ENCODE data around the gene IGF1R. TPM values are rescaled to one million over a fixed set of nuclear protein-coding genes. Genes with fewer than 3 reads are reported as not detected.

The IGF1R gene
- total and polyA plus RNA-seq, 2 donors (not counting 3 experiments of a cell fraction or from before 2014, with no cell fraction given) = 16.1 to 59.1 TPM

DNA sequence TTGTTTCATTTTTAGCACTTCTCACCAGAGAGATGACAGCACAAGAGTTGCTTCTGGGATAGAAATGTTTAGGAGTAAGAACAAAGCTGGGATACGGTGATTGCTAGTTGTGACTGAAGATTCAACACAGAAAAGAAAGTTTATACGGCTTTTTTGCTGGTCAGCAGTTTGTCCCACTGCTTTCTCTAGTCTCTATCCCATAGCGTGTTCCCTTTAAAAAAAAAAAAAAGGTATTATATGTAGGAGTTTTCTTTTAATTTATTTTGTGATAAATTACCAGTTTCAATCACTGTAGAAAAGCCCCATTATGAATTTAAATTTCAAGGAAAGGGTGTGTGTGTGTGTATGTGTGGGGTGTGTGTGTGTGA is 311.3 kb downstream of the IGF1R start:
- no peak overlapping the region for H3K9ac ChIP-seq (replicated peaks; ENCODE audit: extremely low read depth, insufficient read depth, low read length)
- no peak overlapping the region for H2AFZ ChIP-seq (ENCODE audit: low read depth, low read length)
- no peaks in the 10 kb centered on the region for H3K79me2 ChIP-seq (ENCODE audit: control insufficient read depth, insufficient read depth, low read length)
- no peak overlapping the region for H3K4me3 ChIP-seq (replicated peaks in 1 of 3; ENCODE audit: insufficient read depth in 1 of 3, low read depth in 1 of 3, low read length in 3 of 3)
- no peak for TF ChIP-seq FOS (IDR thresholded peaks at IDR 0.05; ENCODE audit: borderline replicate concordance, insufficient read depth, low read length)
- TF ChIP-seq MYC (IDR thresholded peaks at IDR 0.05; ENCODE audit: low read depth, low read length) = no peak
- TF ChIP-seq EZH2 (IDR thresholded peaks at IDR 0.05; ENCODE audit: borderline replicate concordance, low read depth, low read length, severe bottlenecking) = no peak
- no peak for TF ChIP-seq MAX (IDR thresholded peaks at IDR 0.05; ENCODE audit: insufficient read depth, insufficient read length)
- BruUV-seq (replicated peaks) = no TSS peak
- dilution Hi-C loops (cut with MboI; ENCODE audit: extremely low pct_ligation_motif_present, low sequenced_read_pairs) (no loop called here), intact Hi-C loops (cut with micrococcal nuclease) (no loop called here)
- CTCF ChIA-PET = no interaction called here
- no peak overlapping the region for H3K27ac ChIP-seq (ENCODE audit: insufficient read depth, low read depth, low read length)
- FAIRE-seq (no peak), DNase-seq (ENCODE audit: low read depth, low spot score) (no peak)
- no peaks in the 10 kb centered on the region for H3K4me1 ChIP-seq (ENCODE audit: control insufficient read depth, extremely low read depth, insufficient read depth, low read length)
- POLR2A ChIA-PET = no interaction called here
- H3K4me2 ChIP-seq (ENCODE audit: insufficient read depth, low read length) = no peak overlapping the region
- H3K9me1 ChIP-seq (replicated peaks; ENCODE audit: control insufficient read depth, extremely low read depth, insufficient read depth, low read length) = no peaks in the 10 kb centered on the region
- no peaks in the 10 kb centered on the region for H3K27me3 ChIP-seq (ENCODE audit: control insufficient read depth in 2 of 2, insufficient read depth in 2 of 2, low read length in 2 of 2)
- H4K20me1 ChIP-seq (replicated peaks; ENCODE audit: control insufficient read depth, extremely low read depth, insufficient read depth, low read length) = no peaks in the 10 kb centered on the region
- peaks cover 0 to 24% of the 10 kb centered on the region in 2 experiments for H3K36me3 ChIP-seq (ENCODE audit: control insufficient read depth in 2 of 2, extremely low read depth in 1 of 2, insufficient read depth in 2 of 2, low read length in 2 of 2)
- H3K9me3 ChIP-seq (replicated peaks; ENCODE audit: control insufficient read depth, insufficient read depth, low read length) = no peaks in the 10 kb centered on the region

- CTCF ChIA-PET = no interaction called here
- H3K4me3 ChIP-seq (replicated peaks in 1 of 3; ENCODE audit: insufficient read depth in 1 of 3, low read depth in 1 of 3, low read length in 3 of 3) = no peak overlapping the region
- no peaks in the 10 kb centered on the region for H3K9me3 ChIP-seq (replicated peaks; ENCODE audit: control insufficient read depth, insufficient read depth, low read length)
Measured at GRCh38 chr15:98960555-98961050, 312.3 kb downstream of the IGF1R start.

More at GRCh38 chr15:98960555-98961050, 312.3 kb downstream of the IGF1R start:
- TF ChIP-seq POLR2AphosphoS5 (IDR thresholded peaks at IDR 0.05; ENCODE audit: insufficient read depth, low read depth, low read length) = no peak
- TF ChIP-seq JUN (IDR thresholded peaks at IDR 0.05; ENCODE audit: borderline replicate concordance, insufficient read depth, insufficient read length, low read depth) = no peak
- TF ChIP-seq, protein P1, sequence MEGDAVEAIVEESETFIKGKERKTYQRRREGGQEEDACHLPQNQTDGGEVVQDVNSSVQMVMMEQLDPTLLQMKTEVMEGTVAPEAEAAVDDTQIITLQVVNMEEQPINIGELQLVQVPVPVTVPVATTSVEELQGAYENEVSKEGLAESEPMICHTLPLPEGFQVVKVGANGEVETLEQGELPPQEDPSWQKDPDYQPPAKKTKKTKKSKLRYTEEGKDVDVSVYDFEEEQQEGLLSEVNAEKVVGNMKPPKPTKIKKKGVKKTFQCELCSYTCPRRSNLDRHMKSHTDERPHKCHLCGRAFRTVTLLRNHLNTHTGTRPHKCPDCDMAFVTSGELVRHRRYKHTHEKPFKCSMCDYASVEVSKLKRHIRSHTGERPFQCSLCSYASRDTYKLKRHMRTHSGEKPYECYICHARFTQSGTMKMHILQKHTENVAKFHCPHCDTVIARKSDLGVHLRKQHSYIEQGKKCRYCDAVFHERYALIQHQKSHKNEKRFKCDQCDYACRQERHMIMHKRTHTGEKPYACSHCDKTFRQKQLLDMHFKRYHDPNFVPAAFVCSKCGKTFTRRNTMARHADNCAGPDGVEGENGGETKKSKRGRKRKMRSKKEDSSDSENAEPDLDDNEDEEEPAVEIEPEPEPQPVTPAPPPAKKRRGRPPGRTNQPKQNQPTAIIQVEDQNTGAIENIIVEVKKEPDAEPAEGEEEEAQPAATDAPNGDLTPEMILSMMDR (IDR thresholded peaks at IDR 0.05; ENCODE audit: extremely low read depth in 1 of 2, insufficient read depth in 1 of 2, low read depth in 1 of 2, low read length in 2 of 2) = no peak
- TF ChIP-seq MYC (IDR thresholded peaks at IDR 0.05; ENCODE audit: low read depth, low read length) = no peak
- no peak for TF ChIP-seq FOS (IDR thresholded peaks at IDR 0.05; ENCODE audit: borderline replicate concordance, insufficient read depth, low read length)
- no peak for TF ChIP-seq EZH2 (IDR thresholded peaks at IDR 0.05; ENCODE audit: borderline replicate concordance, low read depth, low read length, severe bottlenecking)
- TF ChIP-seq POLR2A (IDR thresholded peaks at IDR 0.05; ENCODE audit: low read depth, low read length) = no peak
- no peak for TF ChIP-seq GATA2 (IDR thresholded peaks at IDR 0.05; ENCODE audit: insufficient read depth, insufficient read length, low read depth, low read length)
- no peak for TF ChIP-seq MAX (IDR thresholded peaks at IDR 0.05; ENCODE audit: insufficient read depth, insufficient read length)
- intact Hi-C loops (cut with micrococcal nuclease) = no loop called here
- H3K79me2 ChIP-seq (ENCODE audit: control insufficient read depth, insufficient read depth, low read length) = no peaks in the 10 kb centered on the region
- FAIRE-seq (no peak), DNase-seq (ENCODE audit: low read depth, low spot score) (no peak)
- no peak overlapping the region for H3K4me2 ChIP-seq (ENCODE audit: insufficient read depth, low read length)
- H2AFZ ChIP-seq (ENCODE audit: low read depth, low read length) = no peak overlapping the region
- H3K9ac ChIP-seq (replicated peaks; ENCODE audit: extremely low read depth, insufficient read depth, low read length) = no peak overlapping the region
- dilution Hi-C loops (cut with MboI; ENCODE audit: extremely low pct_ligation_motif_present, low sequenced_read_pairs) = no loop called here
- H3K9me1 ChIP-seq (replicated peaks; ENCODE audit: control insufficient read depth, extremely low read depth, insufficient read depth, low read length) = no peaks in the 10 kb centered on the region
- H4K20me1 ChIP-seq (replicated peaks; ENCODE audit: control insufficient read depth, extremely low read depth, insufficient read depth, low read length) = no peaks in the 10 kb centered on the region
- peaks cover 0 to 24% of the 10 kb centered on the region in 2 experiments for H3K36me3 ChIP-seq (ENCODE audit: control insufficient read depth in 2 of 2, extremely low read depth in 1 of 2, insufficient read depth in 2 of 2, low read length in 2 of 2)
- POLR2A ChIA-PET = no interaction called here
- H3K27ac ChIP-seq (ENCODE audit: insufficient read depth, low read depth, low read length) = no peak overlapping the region
- BruUV-seq (replicated peaks) = no TSS peak
- no peaks in the 10 kb centered on the region for H3K27me3 ChIP-seq (ENCODE audit: control insufficient read depth in 2 of 2, insufficient read depth in 2 of 2, low read length in 2 of 2)
- H3K4me1 ChIP-seq (ENCODE audit: control insufficient read depth, extremely low read depth, insufficient read depth, low read length) = no peaks in the 10 kb centered on the region
